ENCODE data around the gene FTCD. TPM values are rescaled to one million over a fixed set of nuclear protein-coding genes. Genes with fewer than 3 reads are reported as not detected.

The FTCD gene
- total and polyA plus RNA-seq, 3 donors from 2014 or later = 49.2 to 63.5 (median 50.5) TPM

DNA sequence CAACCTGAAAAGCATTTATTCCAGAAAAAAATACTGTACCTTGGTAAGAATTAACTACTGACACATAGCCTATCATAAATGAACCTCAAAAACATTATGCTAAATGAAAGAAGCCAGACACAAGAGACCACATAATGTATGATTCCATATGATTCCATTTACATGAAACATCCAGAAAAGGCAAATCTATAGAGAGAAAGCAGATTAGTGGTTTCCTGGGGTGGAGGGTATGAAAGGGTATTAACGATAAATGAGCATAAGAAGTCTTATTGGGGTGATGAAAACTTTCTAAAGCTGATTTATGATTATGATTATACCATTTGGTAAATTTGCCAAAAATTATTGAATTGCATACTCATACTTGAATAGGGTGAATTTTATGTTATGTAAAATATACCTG is 67.7 kb downstream of the FTCD start:
- Histone ChIP-seq H3K27me3 (no peaks in the 10 kb centered on the region), H3K4me3 (no peak overlapping the region), H3K27ac (no peak overlapping the region), H3K36me3 (ENCODE audit: low read depth, missing control alignments) (no peaks in the 10 kb centered on the region), H3K4me1 (no peaks in the 10 kb centered on the region), H3K9me3 (no peaks in the 10 kb centered on the region)
- 93% methylated on average over 1 of the region's 1 CpG for WGBS, 2 donors
- TF ChIP-seq, protein P1, sequence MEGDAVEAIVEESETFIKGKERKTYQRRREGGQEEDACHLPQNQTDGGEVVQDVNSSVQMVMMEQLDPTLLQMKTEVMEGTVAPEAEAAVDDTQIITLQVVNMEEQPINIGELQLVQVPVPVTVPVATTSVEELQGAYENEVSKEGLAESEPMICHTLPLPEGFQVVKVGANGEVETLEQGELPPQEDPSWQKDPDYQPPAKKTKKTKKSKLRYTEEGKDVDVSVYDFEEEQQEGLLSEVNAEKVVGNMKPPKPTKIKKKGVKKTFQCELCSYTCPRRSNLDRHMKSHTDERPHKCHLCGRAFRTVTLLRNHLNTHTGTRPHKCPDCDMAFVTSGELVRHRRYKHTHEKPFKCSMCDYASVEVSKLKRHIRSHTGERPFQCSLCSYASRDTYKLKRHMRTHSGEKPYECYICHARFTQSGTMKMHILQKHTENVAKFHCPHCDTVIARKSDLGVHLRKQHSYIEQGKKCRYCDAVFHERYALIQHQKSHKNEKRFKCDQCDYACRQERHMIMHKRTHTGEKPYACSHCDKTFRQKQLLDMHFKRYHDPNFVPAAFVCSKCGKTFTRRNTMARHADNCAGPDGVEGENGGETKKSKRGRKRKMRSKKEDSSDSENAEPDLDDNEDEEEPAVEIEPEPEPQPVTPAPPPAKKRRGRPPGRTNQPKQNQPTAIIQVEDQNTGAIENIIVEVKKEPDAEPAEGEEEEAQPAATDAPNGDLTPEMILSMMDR (IDR thresholded peaks at IDR 0.05) = no peak
- intact Hi-C loops (cut with DNase I; ENCODE audit: low total_unique reads) = no loop called here
- no peak for DNase-seq

Other genes starting within 250 kb of the FTCD start
- 100 to 1,000 TPM; 166 to 178 TPM for gene COL6A1, start 173.8 kb downstream of the FTCD start, total RNA-seq
- gene COL6A1, start 173.8 kb downstream of the FTCD start, polyA plus RNA-seq (ENCODE audit: insufficient read depth, low read depth, low replicate concordance) = 197 TPM
- gene COL6A2, start 57.5 kb downstream of the FTCD start, total RNA-seq = 100 to 1,000 TPM; 192 to 236 TPM
- gene COL6A2, start 57.5 kb downstream of the FTCD start, polyA plus RNA-seq (ENCODE audit: insufficient read depth, low read depth, low replicate concordance) = 362 TPM
- gene SPATC1L, start 28.9 kb upstream of the FTCD start, total RNA-seq = 10 to 100 TPM; 75.6 to 96.1 TPM
- gene SPATC1L, start 28.9 kb upstream of the FTCD start, polyA plus RNA-seq (ENCODE audit: insufficient read depth, low read depth, low replicate concordance) = 55.4 TPM
- 100 to 1,000 TPM; 126 to 152 TPM for gene LSS, start 73.2 kb upstream of the FTCD start, total RNA-seq
- gene LSS, start 73.2 kb upstream of the FTCD start, polyA plus RNA-seq (ENCODE audit: insufficient read depth, low read depth, low replicate concordance) = 35.6 TPM
- 100 to 1,000 TPM; 107 to 136 TPM for gene MCM3AP, start 130.0 kb upstream of the FTCD start, total RNA-seq
- gene MCM3AP, start 130.0 kb upstream of the FTCD start, polyA plus RNA-seq (ENCODE audit: insufficient read depth, low read depth, low replicate concordance) = 68.3 TPM
- 10 to 100 TPM; 50.7 to 55.0 TPM for gene YBEY, start 130.8 kb upstream of the FTCD start, total RNA-seq
- gene YBEY, start 130.8 kb upstream of the FTCD start, polyA plus RNA-seq (ENCODE audit: insufficient read depth, low read depth, low replicate concordance) = 141 TPM
- 10 to 100 TPM; 13.7 to 21.6 TPM for gene C21orf58, start 168.3 kb upstream of the FTCD start, total RNA-seq
- gene C21orf58, start 168.3 kb upstream of the FTCD start, polyA plus RNA-seq (ENCODE audit: insufficient read depth, low read depth, low replicate concordance) = 13.6 TPM
- 100 to 1,000 TPM; 116 to 169 TPM for gene PCNT, start 168.6 kb upstream of the FTCD start, total RNA-seq
- 44.7 TPM for gene PCNT, start 168.6 kb upstream of the FTCD start, polyA plus RNA-seq (ENCODE audit: insufficient read depth, low read depth, low replicate concordance)